Ishikawa (cell line): ENCODE measurements around the gene C1orf52.

ENCODE experiments used
- CEBPB ChIP-seq: IDR thresholded peaks from 2 replicates; pipeline ENCODE4 v1.6.1; 2012
- CREB1 ChIP-seq: IDR thresholded peaks from 2 replicates; pipeline ENCODE4 v1.6.1; 2012; ENCODE audit warnings: low read depth
- EGR1 ChIP-seq: IDR thresholded peaks from 2 replicates; pipeline ENCODE4 v1.6.1; 2012
- EP300 ChIP-seq: IDR thresholded peaks from 2 replicates; pipeline ENCODE4 v1.6.1; 2012; ENCODE audit warnings: borderline replicate concordance
- FOXM1 ChIP-seq: IDR thresholded peaks from 2 replicates; pipeline ENCODE4 v1.6.1; 2012; ENCODE audit warnings: low read depth, borderline replicate concordance
- MAX ChIP-seq: IDR thresholded peaks from 2 replicates; pipeline ENCODE4 v1.6.1; 2012
- NFIC ChIP-seq: IDR thresholded peaks from 2 replicates; pipeline ENCODE4 v1.6.1; 2012
- RAD21 ChIP-seq: IDR thresholded peaks from 2 replicates; pipeline ENCODE4 v1.6.1; 2012; ENCODE audit warnings: low read depth
- TAF1 ChIP-seq: IDR thresholded peaks from 2 replicates; pipeline ENCODE4 v1.6.1; 2012; ENCODE audit warnings: low read depth, mild to moderate bottlenecking
- TCF12 ChIP-seq: IDR thresholded peaks from 2 replicates; pipeline ENCODE4 v1.6.1; 2012; ENCODE audit warnings: low read depth
- TEAD4 ChIP-seq: IDR thresholded peaks from 2 replicates; pipeline ENCODE4 v1.6.1; 2012
- YY1 ChIP-seq: IDR thresholded peaks from 2 replicates; pipeline ENCODE4 v1.6.1; 2012; ENCODE audit warnings: low read depth
- ZBTB7A ChIP-seq: IDR thresholded peaks from 2 replicates; pipeline ENCODE4 v1.6.1; 2012; ENCODE audit warnings: low read depth
- TF ChIP-seq, protein P1 (sequence below): IDR thresholded peaks from 2 replicates; pipeline ENCODE4 v1.6.1; 2012; ENCODE audit warnings: low read depth, mild to moderate bottlenecking
- TF ChIP-seq, protein P2 (sequence below): IDR thresholded peaks from 2 replicates; pipeline ENCODE4 v1.6.1; 2012

C1orf52 gene

DNA sequence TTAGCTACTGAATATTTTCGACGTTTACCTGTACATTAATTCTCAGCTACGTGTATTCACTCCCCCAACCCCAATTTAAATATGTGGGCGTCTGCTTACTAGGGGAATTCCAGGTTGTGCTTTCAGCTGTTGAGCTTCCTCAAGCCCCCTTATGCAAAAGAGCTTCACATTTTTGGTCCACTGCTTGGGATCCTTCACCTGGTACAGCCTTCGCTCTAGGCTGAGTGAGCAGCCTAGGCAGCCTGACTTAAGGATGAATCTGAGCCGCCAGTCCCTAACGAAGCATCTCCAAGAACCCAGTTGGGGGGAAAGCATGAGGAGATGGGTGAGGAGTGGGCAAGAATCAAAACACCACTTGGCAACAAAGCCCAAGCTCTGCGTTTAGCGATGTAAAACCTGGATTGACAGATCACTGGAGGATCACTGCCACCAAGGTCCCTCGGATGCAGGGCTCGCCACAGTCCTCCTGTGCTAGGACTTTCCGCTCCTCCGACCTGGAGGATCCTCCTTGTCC lies 16.3 kb upstream of the C1orf52 start:
- TF ChIP-seq TAF1 (no peak), NFIC (0 out of 2 replicates have a peak, but pooled peaks have one; percentile 12), MAX (peak; percentile 12; the same call in 1 of the 2 replicates)

GRCh38 chr1:85274969-85275453 lies 15.5 kb upstream of the C1orf52 start:
- TF ChIP-seq NFIC, result no peak
- no peak for TF ChIP-seq CEBPB
- no peak for TF ChIP-seq RAD21
- TF ChIP-seq YY1, result no peak
- TF ChIP-seq FOXM1, result no peak
- no peak for TF ChIP-seq TAF1
- TF ChIP-seq TCF12, result no peak
- no peak for TF ChIP-seq MAX
- no peak for TF ChIP-seq EP300
- no peak for TF ChIP-seq TEAD4

DNA sequence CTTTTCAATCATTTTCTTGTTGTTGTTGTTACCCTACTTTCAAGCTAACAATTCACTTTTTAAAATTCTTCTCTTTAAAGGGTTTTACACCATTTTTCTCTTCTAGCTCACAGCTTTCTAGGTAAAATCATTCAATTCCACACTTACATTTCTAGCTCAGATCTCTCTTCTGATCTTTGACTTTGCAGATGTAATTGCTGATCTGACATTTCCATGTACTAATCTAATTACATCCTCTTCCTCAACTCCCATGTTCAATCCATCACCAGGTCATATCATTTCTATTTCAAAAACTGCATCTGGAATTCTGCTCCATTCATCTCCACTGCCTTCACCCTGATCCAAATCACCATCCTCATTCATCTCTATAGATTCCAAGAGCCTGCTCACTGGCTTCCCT lies 13.9 kb upstream of the C1orf52 start:
- TF ChIP-seq ZBTB7A, result no peak

DNA sequence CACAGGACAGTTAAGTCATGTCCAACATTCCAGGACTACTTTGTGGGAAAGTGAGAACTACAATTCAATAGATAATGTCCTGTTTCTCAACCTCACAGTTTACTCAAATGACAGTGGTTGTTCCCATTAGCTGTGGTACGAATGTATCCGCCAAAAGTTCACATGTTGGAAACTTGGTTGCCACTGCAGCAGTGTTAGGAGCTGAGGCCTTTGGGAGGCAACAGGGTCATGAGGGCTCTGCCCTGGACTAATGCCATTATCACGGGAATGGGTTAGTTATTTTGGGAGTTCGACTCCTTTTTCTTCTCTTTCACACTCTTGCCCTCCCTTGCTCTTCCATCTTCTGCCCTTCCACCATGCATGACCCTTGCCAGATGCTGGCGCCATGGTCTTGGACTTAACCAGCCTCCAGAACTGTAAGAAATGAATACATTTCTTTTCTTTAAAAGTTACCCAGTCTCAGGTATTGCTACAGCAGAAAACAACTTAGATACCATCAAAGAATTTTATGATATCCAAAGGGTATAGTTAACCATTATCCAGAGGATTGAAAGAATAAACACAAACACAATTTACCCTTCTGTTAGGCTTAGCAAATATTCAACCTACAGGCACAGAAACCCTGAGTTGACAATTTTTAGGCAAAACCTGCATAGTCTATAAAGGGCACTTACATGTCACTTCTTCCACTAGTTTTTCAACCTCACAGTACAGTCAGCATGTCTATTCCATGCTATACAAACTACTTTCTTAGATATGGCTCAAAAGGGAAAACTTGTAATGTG lies 9.5 kb upstream of the C1orf52 start:
- TF ChIP-seq CREB1 (no peak), MAX (no peak), RAD21 (no peak), NFIC (no peak), CEBPB (no peak), TAF1 (no peak), FOXM1 (no peak), ZBTB7A (no peak), YY1 (no peak), TCF12 (no peak), EGR1 (no peak), EP300 (no peak), TEAD4 (no peak)
- TF ChIP-seq, protein P1, sequence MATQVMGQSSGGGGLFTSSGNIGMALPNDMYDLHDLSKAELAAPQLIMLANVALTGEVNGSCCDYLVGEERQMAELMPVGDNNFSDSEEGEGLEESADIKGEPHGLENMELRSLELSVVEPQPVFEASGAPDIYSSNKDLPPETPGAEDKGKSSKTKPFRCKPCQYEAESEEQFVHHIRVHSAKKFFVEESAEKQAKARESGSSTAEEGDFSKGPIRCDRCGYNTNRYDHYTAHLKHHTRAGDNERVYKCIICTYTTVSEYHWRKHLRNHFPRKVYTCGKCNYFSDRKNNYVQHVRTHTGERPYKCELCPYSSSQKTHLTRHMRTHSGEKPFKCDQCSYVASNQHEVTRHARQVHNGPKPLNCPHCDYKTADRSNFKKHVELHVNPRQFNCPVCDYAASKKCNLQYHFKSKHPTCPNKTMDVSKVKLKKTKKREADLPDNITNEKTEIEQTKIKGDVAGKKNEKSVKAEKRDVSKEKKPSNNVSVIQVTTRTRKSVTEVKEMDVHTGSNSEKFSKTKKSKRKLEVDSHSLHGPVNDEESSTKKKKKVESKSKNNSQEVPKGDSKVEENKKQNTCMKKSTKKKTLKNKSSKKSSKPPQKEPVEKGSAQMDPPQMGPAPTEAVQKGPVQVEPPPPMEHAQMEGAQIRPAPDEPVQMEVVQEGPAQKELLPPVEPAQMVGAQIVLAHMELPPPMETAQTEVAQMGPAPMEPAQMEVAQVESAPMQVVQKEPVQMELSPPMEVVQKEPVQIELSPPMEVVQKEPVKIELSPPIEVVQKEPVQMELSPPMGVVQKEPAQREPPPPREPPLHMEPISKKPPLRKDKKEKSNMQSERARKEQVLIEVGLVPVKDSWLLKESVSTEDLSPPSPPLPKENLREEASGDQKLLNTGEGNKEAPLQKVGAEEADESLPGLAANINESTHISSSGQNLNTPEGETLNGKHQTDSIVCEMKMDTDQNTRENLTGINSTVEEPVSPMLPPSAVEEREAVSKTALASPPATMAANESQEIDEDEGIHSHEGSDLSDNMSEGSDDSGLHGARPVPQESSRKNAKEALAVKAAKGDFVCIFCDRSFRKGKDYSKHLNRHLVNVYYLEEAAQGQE, result no peak
- TF ChIP-seq, protein P2, sequence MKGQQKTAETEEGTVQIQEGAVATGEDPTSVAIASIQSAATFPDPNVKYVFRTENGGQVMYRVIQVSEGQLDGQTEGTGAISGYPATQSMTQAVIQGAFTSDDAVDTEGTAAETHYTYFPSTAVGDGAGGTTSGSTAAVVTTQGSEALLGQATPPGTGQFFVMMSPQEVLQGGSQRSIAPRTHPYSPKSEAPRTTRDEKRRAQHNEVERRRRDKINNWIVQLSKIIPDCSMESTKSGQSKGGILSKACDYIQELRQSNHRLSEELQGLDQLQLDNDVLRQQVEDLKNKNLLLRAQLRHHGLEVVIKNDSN, result no peak

DNA sequence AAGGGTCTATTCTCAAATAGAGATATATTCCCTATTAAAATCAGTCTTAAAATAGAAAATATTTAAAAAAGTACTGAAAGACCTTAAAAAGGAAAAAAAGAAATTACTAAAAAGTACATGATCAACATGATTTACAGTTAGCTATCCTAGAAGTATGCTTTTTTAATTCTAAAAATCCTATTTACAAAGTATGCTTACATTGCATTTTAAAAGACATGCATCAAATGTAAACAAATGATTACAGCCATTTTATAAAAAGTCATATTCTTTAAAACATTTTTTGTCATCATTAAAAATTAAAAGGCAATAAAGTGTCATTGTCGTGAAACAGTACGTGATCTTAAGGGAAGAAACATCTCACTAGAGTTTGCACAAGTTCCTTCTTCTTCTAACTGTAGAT lies 7.9 kb upstream of the C1orf52 start:
- no peak for TF ChIP-seq MAX
- TF ChIP-seq NFIC, result no peak
- no peak for TF ChIP-seq TCF12
- TF ChIP-seq, protein P1, result no peak
- TF ChIP-seq YY1, result no peak
- no peak for TF ChIP-seq ZBTB7A
- no peak for TF ChIP-seq TEAD4
- no peak for TF ChIP-seq RAD21
- no peak for TF ChIP-seq EGR1
- TF ChIP-seq, protein P2, result no peak
- TF ChIP-seq CEBPB, result no peak
- no peak for TF ChIP-seq CREB1
- no peak for TF ChIP-seq EP300
- no peak for TF ChIP-seq TAF1
- TF ChIP-seq FOXM1, result no peak

GRCh38 chr1:85264150-85264549 lies 4.7 kb upstream of the C1orf52 start:
- TF ChIP-seq CEBPB (no peak), RAD21 (no peak), MAX (no peak), EP300 (no peak), CREB1 (no peak), NFIC (no peak), TEAD4 (no peak), EGR1 (no peak), TAF1 (no peak), FOXM1 (no peak)
- TF ChIP-seq, protein P2, result no peak
- TF ChIP-seq, protein P1, result no peak
